ENCODE results near the gene ZNF79. TPM values are rescaled to one million over a fixed set of nuclear protein-coding genes. Genes with fewer than 3 reads are reported as not detected.

Gene ZNF79
- total RNA-seq, 1 experiment from 2014 or later: 7.0 TPM

Other genes with a start within 250 kb of the ZNF79 start
- 0.21 and 1.1 TPM in 2 replicates for gene GARNL3, start 159.6 kb upstream of the ZNF79 start, total RNA-seq (2014; rRNA removed; shearing (Covaris generic))
- 8.4 and 8.7 TPM in 2 replicates for gene SLC2A8, start 27.2 kb upstream of the ZNF79 start, total RNA-seq (2014; rRNA removed; shearing (Covaris generic))
- gene RPL12, start 27.0 kb downstream of the ZNF79 start, total RNA-seq (2014; rRNA removed; shearing (Covaris generic)): 2,219 and 2,463 TPM in 2 replicates
- 2.6 and 5.7 TPM in 2 replicates for gene LRSAM1, start 27.1 kb downstream of the ZNF79 start, total RNA-seq (2014; rRNA removed; shearing (Covaris generic))
- gene STXBP1, start 187.9 kb downstream of the ZNF79 start, total RNA-seq (2014; rRNA removed; shearing (Covaris generic)): 7.2 and 18.8 TPM in 2 replicates

All from H4 (cell line).